ENCODE measurements around the gene RWDD1. TPM values are rescaled to one million over a fixed set of nuclear protein-coding genes. Genes with fewer than 3 reads are reported as not detected.
A peak's percentile ranks its signal among the peaks of the same experiment; 100 is the strongest.

RWDD1 gene
- total and polyA plus RNA-seq, 2 of the 13 experiments (the other 11 are each of a cell fraction or from before 2014, with no cell fraction given) = 27.4 to 67.1 TPM

GRCh38 chr6:116615937-116616736 is 44.8 kb downstream of the RWDD1 start, which contains the start of gene RSPH4A (continued):
- 0 out of 4 replicates have a peak, but pooled peaks of 1 of the 2 experiments have one; percentile 34 for TF ChIP-seq HMGXB4 (CRISPR knock-in tag; IDR thresholded peaks at IDR 0.05; ENCODE audit: borderline replicate concordance in 1 of 2, low read depth in 1 of 2)
- 0 out of 2 replicates have a peak, but pooled peaks have one; percentile 32 for TF ChIP-seq PHF8 (CRISPR knock-in tag; IDR thresholded peaks at IDR 0.05)
- TF ChIP-seq, protein P1, sequence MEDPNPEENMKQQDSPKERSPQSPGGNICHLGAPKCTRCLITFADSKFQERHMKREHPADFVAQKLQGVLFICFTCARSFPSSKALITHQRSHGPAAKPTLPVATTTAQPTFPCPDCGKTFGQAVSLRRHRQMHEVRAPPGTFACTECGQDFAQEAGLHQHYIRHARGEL (CRISPR knock-in tag; IDR thresholded peaks at IDR 0.05) = peak; percentile 79; the same call in 1 of the 2 replicates
- TF ChIP-seq POGK (CRISPR knock-in tag; conservative IDR thresholded peaks at IDR 0.05) = no peak
- no peak for TF ChIP-seq EED (CRISPR knock-in tag; IDR thresholded peaks at IDR 0.05)
- TF ChIP-seq NONO (IDR thresholded peaks at IDR 0.05) = no peak
- no peak for TF ChIP-seq NONO (CRISPR knock-in tag; conservative IDR thresholded peaks at IDR 0.05)
- peak; percentile 50 for TF ChIP-seq STAG1 (CRISPR knock-in tag; IDR thresholded peaks at IDR 0.05)
- TF ChIP-seq CBFB (CRISPR knock-in tag; IDR thresholded peaks at IDR 0.05) = no peak
- TF ChIP-seq SIN3A (IDR thresholded peaks at IDR 0.05; ENCODE audit: borderline replicate concordance, low read depth, low read length) = 0 out of 2 replicates have a peak, but pooled peaks have one; percentile 39
- peak; percentile 96 for TF ChIP-seq HOMEZ (CRISPR knock-in tag; IDR thresholded peaks at IDR 0.05; ENCODE audit: low read depth)
- TF ChIP-seq ZNF264 (CRISPR knock-in tag; IDR thresholded peaks at IDR 0.05) = no peak
- no peak for TF ChIP-seq KLF12 (CRISPR knock-in tag; IDR thresholded peaks at IDR 0.05; ENCODE audit: borderline replicate concordance)
- 0 out of 2 replicates have a peak, but pooled peaks have one; percentile 16 for TF ChIP-seq CBX5 (CRISPR knock-in tag; IDR thresholded peaks at IDR 0.05; ENCODE audit: borderline replicate concordance)
- TF ChIP-seq PPARG (CRISPR knock-in tag; conservative IDR thresholded peaks at IDR 0.05) = no peak
- no peak for TF ChIP-seq FLYWCH1 (CRISPR knock-in tag; IDR thresholded peaks at IDR 0.05)
- peak; percentile 69; the same call in 1 of the 3 replicates for TF ChIP-seq MXI1 (IDR thresholded peaks at IDR 0.05; ENCODE audit: borderline replicate concordance, low read depth, low read length)

Data from HepG2 (cell line).